ENCODE measurements around the gene PIPOX.

DNA sequence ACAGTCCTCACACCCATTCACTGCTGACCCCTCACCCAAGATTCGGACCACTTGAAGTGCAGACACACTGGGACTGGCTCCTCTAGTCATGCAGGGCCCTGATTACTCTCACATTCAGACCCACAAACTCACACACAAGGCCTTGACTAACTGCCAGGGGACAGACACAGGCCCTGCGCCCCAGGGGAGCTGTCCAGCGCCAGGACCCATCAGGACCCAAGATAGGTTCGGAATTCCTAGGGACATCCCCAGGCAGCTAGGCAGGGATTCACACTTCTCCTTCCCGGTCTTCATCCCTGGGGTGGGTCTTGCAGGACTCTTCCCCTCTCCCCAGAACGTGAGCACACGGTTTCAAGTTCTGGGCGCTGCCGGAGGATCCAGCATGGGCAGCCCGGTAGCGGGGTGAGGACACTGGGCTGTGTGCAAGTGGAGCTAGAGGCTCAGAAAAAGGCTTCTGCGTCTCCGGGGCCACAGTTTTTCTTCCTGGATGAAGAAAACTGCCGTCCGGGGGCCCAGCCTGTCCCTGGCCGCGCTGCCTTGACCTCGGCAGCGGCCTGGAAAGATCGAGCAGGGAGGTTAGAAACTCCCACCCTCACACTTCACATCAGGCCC is 38.8 kb upstream of the PIPOX start:
- TF ChIP-seq CTCF (IDR thresholded peaks at IDR 0.05; ENCODE audit: poor library complexity, severe bottlenecking) (no peak), POLR2AphosphoS5 (IDR thresholded peaks at IDR 0.05) (no peak), EZH2 (IDR thresholded peaks at IDR 0.05; ENCODE audit: borderline replicate concordance, insufficient read depth, low read length, poor library complexity, severe bottlenecking) (no peak)
- TF ChIP-seq, protein P1, sequence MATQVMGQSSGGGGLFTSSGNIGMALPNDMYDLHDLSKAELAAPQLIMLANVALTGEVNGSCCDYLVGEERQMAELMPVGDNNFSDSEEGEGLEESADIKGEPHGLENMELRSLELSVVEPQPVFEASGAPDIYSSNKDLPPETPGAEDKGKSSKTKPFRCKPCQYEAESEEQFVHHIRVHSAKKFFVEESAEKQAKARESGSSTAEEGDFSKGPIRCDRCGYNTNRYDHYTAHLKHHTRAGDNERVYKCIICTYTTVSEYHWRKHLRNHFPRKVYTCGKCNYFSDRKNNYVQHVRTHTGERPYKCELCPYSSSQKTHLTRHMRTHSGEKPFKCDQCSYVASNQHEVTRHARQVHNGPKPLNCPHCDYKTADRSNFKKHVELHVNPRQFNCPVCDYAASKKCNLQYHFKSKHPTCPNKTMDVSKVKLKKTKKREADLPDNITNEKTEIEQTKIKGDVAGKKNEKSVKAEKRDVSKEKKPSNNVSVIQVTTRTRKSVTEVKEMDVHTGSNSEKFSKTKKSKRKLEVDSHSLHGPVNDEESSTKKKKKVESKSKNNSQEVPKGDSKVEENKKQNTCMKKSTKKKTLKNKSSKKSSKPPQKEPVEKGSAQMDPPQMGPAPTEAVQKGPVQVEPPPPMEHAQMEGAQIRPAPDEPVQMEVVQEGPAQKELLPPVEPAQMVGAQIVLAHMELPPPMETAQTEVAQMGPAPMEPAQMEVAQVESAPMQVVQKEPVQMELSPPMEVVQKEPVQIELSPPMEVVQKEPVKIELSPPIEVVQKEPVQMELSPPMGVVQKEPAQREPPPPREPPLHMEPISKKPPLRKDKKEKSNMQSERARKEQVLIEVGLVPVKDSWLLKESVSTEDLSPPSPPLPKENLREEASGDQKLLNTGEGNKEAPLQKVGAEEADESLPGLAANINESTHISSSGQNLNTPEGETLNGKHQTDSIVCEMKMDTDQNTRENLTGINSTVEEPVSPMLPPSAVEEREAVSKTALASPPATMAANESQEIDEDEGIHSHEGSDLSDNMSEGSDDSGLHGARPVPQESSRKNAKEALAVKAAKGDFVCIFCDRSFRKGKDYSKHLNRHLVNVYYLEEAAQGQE (IDR thresholded peaks at IDR 0.05; ENCODE audit: borderline replicate concordance), result no peak

Measured in neural cell (in vitro differentiated cells).